HG03280 (cell line): ENCODE measurements around the gene GANAB.
"Not testable (repeated sequence)": the region's sequence is repeated elsewhere in the genome, so short reads cannot be mapped to it uniquely, and the experiment has no call there.

Experiments
- ATAC-seq: cut with Tn5 transposase; IDR thresholded peaks from one replicate; pipeline ENCODE4 v1.9.1; 2021; ENCODE audit warnings: mild to moderate bottlenecking, moderate library complexity; ENCODE audit not compliant: unreplicated experiment

GANAB gene

DNA sequence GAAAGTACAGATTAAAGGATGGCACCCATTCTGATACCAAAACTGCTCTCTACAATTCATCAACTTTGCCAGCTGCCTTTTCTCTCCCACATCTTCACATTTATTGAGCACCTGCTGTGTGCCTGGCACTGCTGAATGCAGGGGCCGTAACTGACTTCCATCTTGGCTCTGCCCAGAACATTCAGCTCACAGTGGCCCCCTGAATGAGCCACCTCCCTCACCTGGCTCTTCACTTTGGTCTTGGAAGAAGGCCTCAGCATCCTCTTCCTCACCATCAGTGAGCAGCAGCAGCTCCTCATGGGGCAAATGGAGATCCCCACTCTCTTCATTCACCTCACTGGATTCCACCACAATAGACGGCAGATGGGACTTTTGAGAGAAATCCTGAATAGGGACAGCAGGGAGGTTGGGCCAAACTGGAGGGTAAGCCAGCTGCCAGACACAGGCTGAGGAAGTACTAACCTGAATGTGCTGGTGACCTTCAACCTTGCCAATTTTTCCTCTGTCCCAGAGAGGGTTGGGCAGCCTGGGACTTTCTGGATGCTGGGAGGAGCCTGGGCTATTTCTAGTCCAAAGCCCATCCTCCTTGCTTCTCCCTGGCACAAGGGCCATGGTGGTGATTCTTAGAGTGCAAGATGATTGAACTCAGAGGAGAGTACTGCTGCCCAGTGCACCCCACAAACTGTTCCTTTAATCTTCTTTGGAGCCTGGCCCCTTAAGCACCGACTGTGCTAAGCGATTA is 23.2 kb upstream of the GANAB start:
- ATAC-seq = no peak

DNA sequence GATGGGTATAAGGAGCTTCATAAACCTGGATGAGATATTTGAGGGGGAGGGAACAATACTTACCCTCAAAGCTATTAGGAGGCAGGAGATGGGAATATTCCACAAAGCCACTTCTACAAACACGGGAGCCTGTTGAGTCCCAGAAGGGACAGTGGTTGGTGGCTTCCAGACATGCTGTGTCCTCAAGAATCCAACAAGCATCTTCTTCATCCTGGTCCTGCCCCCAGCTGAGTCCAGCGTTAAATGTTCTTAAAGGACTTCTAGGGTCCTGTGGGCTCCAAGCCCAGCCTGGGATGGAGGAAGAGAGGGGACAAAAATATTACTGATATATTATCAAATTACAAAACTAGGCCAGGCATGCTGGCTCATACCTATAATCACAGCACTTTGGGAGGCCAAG is 21.0 kb upstream of the GANAB start:
- no peak for ATAC-seq

DNA sequence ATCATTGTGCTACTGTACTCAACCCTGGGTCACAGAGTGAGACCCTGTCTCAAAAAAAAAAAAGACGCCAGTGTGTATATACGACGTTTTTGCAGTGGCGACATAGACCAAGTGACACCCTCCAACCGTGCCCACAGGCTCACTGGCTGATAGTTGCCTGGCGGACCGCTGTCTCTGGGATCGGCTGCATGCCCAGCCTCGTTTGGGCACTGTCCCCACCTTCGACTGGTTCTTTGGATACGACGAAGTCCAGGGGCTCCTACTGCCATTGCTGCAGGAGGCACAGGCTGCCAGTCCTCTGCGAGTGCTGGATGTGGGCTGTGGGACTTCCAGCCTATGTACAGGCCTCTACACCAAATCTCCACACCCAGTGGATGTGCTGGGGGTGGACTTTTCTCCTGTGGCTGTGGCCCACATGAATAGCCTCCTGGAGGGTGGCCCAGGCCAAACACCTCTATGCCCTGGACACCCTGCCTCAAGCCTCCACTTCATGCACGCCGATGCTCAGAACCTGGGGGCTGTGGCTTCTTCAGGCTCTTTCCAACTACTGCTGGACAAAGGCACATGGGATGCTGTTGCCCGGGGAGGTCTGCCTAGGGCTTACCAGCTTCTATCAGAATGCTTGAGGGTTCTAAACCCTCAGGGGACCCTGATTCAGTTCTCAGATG is 20.0 kb upstream of the GANAB start:
- no peak for ATAC-seq

DNA sequence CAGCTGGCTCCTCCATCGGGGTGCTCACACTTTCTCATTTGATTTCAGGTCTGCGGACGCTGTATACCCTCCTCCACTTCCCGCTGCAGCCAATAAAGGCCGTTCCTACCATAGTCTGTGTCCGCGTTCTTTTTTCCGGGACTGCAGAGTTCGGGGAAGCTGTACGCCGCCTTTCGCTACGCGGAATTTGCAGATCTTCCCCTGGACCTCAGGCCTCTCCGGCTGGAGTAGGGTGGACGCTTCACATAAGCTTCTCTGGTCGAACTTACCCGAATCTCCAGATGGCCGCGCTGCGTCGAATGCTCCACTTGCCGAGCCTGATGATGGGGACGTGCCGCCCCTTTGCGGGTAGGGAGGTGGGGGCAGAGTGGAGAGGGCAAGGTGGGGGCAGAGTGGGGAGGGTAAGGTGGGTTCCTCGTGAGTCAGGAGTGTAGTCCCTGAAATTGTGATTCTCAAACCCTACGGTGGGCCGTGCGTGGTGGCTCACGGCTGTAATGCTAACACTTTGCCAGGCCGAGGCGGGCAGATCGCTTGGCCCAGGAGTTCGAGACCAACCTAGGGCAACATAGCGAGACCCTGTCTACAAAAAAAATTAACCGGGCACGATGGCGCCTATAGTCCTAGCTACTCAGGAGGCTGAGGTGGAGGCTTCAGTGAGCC is 19.3 kb upstream of the GANAB start:
- ATAC-seq = peak; percentile 7

DNA sequence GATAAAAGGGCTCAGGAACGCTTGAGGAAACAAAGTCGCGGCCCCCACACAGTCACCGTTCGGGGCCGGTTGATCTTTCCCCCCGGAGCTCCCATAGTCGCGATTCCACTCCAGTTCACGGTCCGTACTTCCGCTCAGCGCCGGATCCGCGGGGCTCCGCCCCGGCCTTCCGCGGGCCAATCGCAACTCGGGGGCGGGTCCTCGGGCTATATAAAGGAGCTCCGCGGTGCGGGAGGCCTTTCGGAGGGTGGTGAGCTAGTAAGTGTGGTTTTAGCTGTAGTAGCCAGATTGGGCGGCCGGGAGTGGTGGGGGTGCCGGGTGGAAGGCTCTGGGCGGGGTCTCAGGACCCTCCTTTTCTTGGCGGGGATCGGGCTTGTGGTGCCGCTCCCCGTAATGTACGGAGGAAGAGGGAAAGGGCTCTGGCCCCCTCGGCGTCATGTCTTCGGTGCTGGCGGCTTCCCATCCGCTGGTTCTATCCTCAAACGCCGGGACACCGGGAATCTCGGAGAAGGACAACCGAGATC is 18.7 kb upstream of the GANAB start, which contains the start of the genes C11orf98 and CSKMT:
Gene C11orf98 (minus strand): TSS at position 136 of the 524 bp plus-strand sequence. CDS start 41 bp downstream, at position 95.
Gene CSKMT (plus strand): TSS at position 238 of the 524 bp plus-strand sequence. CDS start 568 bp downstream, outside the sequence.
- ATAC-seq = peak; percentile 90

DNA sequence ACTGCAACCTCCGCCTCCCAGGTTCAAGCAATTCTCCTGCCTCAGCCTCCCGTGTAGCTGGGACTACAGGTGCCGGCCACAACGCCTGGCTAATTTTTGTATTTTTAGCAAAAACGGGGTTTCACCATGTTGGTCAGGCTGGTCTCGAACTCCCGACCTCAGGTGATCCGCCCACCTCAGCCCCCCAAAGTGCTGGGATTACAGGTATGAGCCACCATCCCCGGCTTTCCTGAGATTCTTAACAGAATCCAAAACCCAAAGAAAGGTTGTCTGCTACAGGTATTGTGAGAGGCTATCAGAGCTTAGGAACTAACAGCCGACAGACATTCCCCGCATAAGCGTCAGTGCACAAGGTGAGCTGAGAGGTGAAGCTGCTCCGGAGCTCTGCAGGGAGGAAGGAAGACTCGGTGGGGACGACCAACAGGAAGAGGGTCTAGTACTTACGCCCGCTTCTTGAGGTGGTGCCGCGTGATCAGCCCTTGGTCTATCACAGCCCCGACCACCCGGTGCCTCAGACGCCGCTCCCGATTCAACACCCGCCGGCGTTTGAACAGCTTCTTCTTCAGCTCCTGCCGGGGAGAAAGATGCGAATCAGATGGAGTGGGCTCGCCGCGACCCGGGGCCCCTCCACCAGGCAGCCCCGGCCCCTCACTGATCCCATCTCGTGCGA is 18.1 kb upstream of the GANAB start:
- ATAC-seq = peak; percentile 31

DNA sequence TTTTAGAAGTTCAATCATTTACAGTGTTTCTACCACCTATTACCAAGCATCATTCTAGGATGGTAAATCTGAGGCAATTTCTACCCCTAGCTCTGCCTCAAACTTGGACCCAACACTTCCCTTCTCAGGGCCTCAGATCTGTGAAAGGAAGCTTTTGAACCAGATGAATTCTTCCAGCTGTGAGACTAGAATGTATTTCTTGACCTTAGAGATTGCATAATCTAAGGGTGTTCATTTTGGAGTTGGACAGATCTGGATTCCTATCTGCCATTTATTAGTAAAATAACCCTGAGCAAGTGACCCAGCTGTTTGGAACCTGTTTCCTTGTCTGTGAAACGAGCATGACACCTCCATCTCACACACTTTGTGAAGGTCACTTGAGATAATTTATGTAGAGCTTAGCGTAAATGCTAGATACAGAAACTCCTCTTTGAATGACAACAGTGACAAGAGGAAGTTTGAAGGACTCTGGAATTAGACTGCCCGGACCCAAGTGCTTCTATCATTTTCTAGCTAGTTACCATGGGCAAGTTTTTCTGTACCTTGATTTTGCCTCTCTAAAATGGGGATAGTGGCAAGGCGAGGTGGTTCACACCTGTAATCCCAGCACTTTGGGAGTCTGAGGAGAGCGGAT is 10.5 kb upstream of the GANAB start:
- ATAC-seq = no peak

DNA sequence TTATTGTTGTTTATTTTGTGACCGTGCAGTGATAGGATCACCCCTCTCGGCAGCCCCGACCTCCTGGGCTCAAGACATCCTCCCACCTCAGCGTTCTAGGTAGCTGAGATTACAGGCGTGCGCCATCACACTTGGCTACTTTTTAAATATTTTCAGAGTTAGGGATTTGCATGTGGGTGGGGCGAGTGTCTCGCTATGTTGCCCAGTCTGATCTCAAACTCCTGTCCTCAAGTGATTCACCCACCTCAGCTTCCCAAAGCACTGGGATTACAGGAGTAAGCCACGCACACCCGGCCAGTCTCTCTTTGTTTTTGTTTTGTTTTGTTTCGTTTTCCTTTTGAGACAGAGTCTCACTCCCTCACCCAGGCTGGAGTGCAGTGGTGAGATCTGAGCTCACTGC is 7.9 kb upstream of the GANAB start:
- ATAC-seq = no peak

DNA sequence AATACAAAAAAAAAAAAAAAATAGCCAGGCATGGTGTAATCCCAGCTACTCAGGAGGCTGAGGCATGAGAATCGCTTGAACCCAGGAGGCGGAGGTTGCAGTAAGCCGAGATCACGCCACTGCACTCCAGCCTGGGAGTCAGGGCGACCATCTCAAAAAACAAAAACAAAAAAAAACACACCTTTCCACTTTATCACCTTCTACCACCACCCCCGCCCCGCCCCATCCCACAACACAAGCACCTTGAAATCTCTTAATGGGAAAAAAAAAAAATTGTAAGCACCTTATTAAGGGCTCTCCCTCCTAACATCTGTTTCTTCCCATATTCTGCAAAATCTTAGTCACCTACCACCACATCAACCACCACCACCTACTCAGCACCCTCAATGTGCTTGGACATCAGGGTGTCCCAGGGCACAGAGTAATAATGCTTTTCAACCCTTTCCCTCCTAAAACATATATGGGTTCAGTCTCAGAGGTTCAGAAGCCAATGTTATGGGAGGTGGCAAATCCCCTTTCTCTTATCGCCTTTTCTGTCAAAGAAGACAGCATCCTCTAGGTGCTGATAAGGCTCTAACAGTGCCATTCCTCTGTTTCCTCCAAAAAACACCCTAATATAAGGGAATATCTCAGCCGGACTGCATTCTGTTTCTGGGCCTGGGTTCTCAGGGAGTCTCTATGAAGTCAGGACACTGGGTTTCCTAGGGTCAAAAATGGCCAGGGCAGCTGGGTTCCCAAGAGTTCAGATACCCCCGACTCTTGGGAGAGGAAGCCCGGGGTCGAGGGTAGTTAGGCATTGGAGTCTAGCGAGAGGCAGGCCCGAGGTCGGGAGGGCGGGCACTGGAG is 6.0 kb upstream of the GANAB start:
- no peak for ATAC-seq

DNA sequence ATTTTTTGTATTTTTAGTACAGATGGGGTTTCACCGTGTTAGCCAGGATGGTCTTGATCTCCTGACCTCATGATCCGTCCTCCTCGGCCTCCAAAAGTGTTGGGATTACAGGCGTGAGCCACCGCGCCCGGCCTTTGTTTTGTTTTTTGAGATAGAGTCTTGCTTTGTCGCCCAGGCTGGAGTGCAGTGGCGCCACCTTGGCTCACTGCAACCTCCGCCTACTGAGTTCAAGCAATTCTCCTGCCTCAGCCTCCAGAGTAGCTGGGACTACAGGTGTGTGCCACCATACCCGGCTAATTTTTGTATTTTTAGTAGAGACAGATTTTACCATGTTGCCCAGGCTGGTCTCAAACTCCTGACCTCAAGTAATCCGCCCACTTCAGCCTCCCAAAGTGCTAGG is 3.9 kb upstream of the GANAB start:
- ATAC-seq = not testable (repeated sequence)

DNA sequence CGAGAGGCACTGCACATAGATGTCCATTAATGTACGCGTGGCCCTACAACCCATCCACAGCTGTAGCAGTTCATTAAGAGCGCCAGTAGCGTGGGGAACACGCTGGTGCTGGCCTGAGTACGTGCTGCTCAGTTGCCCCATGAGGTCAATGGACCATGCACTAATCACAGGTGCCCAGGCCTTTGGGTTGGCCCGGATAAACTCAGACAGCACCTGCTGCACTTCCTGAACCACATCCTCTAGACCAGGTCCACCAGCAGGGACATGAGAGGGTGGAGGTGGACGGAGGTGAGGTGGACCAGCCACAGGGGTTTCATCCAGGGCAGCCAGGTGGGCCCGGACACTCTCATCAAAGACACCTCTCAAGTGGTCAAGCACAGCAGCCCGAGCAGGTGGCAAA is 3.1 kb upstream of the GANAB start:
- no peak for ATAC-seq

DNA sequence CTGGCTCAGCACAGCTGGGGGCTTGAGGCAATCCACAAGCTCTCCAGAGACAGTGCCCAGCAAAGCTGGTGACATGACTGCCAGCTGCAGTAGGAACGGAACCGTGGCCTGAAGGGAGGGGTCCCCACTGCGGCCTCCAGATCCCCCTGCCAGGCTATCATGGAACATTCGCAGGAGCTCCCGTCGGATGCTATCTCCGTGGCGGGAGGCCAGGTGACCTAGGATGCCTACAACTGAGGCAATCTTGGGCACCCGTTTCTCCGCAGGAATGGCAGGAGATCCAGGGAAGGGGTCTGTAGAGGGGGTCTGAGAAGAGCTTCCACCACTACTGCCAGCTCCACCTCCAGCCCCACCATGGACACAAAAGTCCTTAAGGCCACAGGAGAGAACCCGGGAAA is 2.6 kb upstream of the GANAB start:
- no peak for ATAC-seq

DNA sequence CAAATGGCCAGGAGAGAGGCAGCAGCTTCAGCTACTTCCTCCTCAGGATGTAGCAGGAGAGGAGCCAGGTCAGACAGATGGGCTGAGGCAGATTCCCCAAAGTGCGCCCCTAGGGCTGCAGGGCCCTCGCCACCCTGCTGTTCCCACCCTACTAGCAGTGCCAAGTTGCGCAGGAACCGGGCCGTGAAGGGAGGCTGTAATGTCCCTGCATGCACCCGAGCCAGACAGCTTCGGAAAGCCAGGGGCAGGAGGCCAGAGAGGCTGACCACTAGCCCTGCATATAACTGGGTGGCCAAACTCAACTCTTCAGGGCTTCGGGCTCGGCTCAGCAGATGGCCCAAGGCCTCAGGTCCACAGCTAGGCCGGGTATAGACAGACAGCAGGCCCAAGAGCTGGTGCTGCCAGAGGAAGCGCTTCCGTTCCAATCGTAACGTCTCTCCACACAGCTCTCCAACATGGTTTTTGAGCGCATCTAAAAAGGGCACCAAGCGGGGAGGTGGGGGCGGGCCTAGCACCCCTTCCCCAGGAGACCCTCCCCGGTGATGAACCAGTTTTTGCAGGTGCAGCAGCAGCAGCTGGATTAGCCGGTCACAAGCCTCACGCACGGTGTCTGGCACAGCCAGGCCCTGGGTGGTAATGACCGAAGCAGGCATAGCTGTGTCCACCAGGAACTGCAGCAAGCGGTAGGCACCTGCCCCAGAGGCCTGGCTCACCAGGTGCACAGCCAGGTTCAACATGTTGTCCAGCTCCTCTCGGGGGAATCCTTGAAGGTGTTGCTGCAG is 2.0 kb upstream of the GANAB start:
- no peak for ATAC-seq

DNA sequence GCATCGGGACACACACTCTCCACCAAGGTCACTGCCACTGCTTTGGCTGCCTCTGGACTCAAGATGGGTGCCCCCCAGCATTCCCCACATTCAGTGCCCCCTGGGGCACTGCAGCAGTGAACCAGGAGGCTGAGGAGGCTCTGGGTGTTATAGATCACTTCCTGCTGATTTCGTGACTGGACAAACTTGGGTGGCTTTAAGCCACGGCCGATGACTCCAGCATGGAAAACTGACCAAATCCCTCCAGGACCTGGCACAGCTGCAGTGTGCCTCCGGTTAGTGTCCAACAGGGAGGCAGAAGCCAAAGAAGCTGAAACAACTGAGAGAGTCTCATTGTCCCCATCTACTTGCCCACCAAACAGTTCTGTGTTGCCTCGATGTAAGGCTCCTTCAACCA is 1.2 kb upstream of the GANAB start:
- ATAC-seq = no peak

DNA sequence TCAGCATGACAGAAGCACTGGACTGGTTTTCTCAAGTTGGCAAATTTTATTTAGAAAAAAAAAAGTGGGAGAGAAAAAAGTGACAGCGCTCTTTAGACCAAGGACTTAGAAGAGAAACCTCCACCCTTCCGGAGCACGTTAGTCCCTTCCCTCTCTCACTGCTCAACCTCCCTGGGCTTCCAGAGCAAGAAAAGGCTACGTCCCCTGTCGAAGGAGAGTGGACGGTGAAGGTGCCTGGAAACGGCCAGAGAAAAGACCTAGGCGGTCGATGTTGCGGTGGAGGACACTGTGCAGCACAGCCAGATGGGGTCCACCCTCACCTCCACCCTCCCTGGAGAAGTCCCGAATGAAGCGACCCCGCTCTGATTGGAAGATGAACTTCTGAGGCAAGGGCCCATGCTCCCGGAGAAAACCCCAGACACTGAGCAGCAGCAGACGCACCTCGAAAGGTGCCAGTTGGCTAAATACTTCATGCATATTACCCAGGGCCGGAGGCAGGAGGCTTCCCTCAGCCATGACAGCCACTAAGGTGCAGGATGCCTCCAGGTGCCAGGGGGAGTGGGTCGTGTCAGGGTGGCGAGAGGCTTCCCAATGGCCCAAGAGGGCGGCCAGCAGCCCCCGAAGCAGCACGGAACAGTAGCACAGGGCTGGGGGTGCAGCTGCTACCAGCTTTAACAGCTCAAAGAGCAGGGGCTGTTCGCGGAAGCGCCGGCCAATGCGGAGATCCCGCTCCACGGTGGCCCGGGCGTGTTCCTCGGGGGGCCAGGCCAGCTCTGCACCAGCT is 604 bp upstream of the GANAB start:
- ATAC-seq = no peak

DNA sequence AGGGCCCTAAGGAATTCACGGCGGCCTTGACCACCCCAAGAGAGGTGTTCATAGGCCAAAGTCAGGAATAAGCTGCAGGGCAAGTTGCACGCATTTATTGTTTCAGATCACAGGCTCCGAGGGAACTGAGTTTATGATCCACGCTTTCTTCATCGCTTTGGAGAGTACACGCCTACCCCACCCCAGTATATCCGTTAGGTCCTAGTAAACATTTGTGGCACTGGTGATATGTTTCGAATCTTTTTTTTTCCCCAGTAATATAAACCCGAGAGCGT is 805 bp downstream of the GANAB start:
- no peak for ATAC-seq

DNA sequence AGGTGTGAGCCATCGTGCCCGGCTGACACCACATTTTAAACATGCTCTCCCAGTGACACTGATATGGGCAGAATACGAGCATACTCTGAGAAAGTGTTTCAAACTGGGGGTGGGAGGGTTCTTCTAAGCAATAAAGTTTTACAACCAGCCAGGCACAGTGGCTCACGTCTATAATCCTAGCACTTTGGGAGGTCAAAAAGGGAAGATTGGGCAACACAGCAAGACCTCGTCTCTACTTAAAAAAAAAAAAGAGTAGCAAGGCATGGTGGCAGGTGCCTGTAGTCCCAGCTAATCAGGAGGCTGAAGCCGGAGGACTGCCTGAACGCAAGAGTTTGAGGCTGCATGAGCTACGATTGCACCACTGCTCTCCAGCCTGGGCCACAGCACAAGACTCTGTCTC is 2.2 kb downstream of the GANAB start:
- ATAC-seq = no peak

DNA sequence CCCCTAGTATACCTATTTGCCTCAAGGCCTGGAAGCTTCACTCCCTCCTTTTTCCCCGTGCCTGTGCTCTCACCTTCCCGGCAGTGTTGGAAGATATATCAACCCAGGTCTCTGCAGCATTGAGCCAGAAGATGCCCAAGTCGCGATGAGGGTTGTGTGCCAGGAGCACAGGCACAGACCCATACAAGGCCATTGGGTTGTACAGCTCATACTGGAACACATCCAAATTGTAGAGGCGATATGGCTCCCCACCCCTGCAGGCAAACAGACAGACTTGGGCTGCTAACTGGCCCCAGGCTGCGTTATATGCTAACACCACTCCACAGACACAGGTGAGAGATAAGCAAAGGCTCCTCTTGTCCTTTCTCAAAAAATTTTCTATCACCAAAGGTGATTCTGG is 13.9 kb downstream of the GANAB start:
- no peak for ATAC-seq
